NCI-H345 treated with DMSO at 0.1 percent for 48 hours (cell line): Measurements from ENCODE around the gene WNK4.
A peak's percentile ranks its signal among the peaks of the same experiment; 100 is the strongest.

Experiments used
- DNase-seq: peaks from one replicate; lab custom pipeline; 2025; ENCODE audit not compliant: unreplicated experiment; lab: John Stamatoyannopoulos, UW

The WNK4 gene

DNA sequence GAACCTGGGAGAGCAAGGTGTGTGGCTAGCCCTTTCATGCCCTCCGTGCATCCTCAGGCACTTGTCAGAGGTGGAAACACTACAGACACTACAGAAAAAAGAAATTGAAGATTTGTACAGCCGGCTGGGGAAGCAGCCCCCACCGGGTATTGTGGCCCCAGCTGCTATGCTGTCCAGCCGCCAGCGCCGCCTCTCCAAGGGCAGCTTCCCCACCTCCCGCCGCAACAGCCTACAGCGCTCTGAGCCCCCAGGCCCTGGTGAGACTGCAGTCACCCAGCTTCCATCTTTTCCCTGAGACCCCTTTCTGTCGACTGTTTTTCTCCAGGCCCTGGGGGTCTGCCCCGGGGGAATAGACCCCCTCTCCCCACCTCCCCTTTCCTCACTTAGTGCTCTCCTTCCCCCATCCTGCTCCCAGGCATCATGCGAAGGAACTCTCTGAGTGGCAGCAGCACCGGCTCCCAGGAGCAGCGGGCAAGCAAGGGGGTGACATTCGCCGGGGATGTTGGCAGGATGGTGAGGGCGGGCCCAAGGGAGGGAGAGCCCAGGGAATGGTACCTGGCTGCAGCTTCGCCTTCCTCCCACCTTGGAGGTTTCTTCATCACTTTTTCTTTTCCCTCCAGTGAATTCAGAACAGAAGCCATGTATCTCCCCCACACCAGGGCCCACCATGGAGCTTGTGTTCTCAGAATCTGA lies 15.8 kb downstream of the WNK4 start:
- no peak for DNase-seq

DNA sequence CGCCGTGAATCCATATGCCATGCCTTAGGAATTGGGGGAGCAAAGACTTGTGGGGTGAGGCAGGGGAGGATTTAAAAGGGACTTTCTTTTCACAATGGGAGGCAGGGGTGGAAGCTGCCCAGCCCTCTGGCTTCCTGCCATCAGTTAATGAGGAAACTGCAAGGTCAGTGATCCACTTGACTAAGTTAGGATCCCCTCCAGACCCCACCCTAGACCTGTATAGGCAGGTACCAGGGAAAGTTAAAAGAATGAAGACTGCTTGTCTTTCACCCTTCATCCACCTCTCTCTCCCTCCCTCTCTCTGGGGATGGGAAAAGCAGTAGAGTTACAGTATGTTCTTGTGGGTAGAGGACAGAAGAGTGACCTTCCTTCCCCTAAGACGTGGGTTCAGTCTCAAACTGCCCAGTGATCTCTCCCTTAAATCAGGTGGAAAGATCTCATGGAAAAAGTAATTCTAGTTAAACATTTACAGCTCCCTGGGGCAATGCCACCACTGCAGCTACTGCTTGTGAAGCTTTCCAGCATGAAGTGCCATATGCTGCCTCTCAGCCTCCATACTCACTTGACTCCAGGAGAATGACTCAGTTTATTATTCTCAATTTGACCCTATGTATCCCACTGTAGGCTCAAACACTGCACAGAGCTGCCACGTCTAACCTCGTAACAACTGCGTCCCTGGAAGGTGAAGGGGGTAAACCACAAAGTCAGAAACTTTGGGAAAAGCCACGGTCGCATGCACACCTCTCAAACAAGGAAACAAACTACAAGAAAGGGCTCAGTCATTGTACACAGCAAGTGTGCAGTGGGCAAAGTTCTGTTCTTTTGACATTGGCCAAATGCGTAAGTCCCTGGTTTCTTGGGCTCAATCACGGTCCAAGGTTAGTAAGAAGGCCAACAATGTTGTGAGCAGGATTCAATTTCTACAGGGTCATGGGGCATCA lies 16.9 kb downstream of the WNK4 start:
- no peak for DNase-seq

DNA sequence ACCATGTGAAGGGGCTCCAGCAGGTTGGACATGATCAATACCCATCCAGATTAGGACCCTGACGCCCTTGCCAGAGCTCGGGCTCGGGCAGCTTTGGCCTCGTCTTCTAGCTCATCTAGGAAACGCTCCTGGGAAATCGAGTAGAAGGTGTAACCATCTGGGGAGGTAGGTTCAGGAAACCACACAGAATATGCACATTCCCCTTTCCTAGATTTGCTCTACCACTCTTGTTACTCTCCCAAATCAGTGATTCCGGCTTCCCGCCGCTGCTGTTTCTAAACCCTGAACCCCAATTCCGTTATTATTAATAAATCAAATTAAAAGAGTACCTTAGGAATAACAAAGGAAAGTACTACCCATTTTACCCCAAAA lies 17.6 kb downstream of the WNK4 start:
- DNase-seq = no peak

DNA sequence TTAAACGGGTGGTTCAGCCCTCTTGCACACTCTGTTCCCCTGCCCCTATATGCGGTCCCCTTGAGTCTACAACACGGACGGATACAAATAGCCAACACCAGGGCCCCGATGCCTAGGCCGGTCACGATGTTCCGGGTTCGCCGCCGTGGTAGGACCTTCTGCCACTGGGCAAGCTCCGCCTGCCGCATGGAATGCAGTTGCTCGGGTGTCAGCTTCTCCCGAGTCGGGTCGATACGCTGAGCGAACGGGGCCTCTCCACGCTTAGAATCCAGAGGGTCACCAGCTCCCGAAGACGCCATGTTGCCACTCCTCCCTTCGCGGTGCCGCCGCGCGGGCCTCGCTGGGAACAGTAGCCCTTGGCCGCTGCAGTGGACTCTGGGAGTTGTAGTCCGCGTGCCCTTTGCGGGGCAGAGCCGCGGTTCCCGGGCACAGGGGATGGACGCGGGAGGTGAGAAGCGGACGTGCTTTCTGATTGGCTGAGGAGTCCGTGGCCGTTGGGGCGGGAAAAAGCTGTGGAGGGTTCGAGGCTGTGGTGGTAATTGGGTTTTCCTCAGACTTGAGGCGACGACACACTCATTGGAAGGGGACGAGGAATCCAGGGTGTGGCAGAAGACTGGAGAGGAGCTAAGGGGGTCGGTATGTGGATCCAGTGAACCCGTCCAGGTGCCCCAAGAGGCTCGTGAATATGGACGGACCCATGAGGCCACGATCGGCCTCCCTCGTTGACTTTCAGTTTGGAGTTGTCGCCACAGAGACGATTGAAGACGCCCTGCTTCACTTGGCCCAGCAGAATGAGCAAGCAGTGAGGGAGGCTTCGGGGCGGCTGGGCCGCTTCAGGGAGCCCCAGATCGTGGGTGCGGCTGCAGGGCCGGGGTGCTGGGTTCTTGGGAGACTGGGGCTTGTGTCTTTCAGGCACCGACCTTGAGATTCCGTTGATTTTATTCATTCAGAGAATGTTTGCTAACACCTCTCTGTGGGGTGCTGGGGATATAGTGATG lies 18.3 kb downstream of the WNK4 start, which contains the start of the genes CNTD1 and COA3:
Gene CNTD1, plus strand, starts transcription at position 479 of the 998 bp plus-strand sequence. Its CDS starts 207 bp downstream, at position 686.
Gene COA3, minus strand, starts transcription at position 322 of the 998 bp plus-strand sequence. Its CDS starts 23 bp downstream, at position 299.
- DNase-seq = peak; percentile 75

DNA sequence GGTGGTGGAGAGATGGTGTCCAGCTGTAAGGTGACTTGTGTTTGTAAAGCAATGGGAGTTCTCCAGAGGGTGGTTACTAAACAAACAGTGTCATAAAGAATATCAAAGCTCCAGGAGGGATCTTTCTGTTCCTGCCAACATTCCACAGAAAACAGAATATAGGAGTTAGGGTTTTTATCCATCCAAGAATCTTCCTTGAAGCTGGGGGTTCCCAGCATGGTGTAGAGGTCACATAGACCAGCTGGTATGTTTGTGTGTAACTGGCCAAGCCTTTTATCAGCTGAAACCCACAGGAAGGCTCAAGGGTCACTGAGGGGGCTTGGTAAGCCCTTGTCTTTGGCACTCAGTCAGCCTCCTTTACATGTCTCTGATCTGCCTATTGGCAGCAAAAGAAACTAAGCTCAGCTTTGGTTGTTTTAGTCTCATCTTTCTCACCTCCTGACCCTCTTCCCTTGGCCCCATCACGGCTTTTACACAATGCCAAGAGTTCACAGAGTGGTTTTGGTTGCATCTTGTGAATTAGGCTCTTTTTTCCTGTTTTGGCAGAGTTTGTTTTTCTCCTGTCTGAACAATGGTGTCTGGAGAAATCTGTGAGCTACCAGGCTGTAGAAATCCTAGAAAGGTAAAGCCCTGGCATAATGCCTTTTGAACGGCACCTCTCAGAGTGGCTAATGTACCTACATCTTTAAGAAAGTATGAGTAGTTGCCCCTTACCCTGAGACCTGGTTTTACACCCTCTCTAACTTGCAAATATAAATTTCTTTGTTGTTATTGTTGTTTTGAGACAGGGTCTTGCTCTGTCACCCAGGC lies 22.9 kb downstream of the WNK4 start:
- no peak for DNase-seq

DNA sequence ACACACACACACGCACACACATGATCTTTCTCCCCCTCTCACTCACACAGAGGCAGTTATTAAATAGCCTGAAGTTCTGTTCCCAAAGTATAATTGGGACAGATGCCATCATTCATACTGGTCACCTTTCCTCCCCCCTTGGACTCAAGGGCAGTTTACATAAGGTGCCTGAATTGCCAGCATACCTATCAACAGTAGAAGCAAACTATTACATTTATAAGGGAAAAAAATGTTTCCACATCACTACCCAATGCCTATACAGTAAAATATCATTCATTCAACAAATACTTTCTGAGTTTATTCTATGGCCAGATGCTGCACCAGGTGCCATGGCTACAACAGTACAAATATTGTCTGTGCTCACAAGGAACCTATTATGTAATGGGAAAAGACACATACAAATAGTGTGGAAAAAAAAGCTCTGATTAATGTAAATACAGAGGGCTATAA lies 24.5 kb downstream of the WNK4 start:
- no peak for DNase-seq

DNA sequence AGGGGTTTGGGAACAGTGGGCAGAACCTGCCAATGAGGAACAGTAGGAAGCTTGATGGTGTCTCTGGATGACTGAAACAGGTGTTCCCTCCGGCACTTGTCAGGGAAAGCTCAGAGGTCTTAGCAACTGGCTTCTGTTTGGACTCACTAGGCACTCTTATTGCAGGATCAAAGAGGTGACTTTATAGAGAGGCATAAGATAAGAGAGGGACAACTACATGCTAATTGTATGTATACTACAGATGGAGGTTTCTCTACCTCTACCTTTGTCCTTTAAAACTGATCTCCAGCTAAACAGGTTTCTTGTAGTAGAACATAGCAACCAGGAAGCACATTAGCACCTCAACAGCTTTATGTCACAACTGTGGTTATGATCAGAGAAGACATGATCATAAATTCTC lies 25.8 kb downstream of the WNK4 start:
- no peak for DNase-seq

DNA sequence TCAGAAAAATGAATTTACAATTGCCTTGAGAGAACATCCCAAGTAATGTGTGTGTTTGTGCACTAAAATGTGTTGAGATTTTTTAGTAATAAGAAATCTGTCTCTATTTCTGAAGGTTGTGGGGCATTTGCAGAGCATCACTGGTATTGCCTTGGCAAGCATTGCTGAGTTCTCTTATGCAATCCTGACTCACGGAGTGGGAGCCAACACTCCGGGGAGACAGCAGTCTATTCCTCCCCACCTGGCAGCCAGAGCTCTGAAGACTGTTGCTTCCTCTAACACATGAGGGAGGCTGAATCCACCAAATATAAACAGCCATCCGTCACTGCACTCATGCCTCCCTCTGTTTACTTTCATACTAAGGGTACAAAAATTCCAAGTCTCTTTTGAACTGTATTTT lies 28.8 kb downstream of the WNK4 start:
- no peak for DNase-seq

DNA sequence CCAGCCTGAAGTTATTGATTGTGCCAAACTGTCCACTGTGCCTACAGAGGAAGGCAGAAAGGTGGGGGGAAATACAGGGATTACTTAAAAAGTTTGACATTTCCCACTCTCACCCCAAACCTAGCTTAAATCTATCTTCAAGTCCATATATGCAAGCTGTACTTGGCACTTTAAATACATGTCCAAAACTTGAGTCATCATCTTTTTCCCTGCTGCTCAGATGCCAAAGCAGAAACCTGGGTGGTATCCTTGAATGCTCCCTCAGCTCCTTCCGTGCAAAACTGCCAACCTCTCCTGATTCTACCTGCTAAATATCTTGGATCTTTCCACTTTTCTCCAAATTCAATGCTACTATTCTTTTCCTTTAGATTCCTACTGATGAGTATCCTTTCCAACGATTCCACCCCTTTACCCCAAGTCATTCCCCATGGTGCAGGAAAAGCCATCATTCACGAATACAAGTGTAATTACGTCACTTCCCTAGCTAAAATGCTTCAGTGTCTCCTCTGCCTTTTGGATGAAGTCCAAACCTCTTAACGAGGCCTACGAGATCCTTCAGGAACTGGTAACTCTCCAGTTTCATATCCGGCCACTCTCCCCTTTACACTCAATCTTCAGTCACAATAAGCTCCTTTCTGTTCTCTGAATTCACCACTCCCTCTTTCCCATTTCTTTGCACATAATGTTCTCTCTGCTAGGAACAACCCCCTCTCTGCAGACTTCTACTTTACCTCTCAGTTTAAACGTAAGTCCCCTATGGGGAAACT lies 34.4 kb downstream of the WNK4 start:
- no peak for DNase-seq

DNA sequence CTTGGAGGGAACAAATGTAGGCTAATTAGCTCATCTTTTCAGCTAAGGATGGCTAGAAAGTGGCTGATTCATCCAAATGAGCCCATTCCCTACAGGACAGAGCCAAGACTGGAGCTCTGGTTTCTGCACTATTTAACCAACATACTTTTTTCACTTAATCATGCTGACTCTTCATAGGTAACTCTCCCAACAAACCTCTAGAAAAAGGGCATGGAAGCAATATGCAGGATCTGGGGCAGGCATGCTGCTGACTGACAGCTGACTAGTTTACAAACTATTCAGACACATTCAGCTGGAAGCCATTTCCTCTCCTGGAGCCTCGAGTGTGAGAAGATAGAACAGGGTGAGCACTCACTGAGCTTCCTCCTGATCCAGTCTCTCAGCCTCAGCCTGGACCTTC lies 37.5 kb downstream of the WNK4 start:
- no peak for DNase-seq

DNA sequence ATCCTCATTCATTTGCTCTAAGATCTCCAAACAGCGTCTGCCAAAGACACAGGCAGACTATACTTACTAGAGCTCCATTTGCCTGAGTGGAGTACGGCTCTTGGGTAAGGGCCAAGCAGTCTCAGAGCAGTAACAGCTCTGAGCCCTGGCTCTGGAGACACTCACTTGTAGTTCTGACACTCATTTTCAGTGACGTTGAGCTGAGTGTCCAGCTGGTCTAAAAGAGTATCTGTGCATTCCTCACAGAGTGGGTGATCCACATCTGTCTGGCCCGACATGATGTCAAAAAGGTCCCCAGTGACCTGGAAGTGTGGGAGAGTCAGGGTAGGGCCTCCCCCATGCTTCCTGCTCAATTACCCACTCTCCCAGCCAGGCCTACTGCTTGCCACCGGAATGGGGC lies 38.0 kb downstream of the WNK4 start:
- no peak for DNase-seq

DNA sequence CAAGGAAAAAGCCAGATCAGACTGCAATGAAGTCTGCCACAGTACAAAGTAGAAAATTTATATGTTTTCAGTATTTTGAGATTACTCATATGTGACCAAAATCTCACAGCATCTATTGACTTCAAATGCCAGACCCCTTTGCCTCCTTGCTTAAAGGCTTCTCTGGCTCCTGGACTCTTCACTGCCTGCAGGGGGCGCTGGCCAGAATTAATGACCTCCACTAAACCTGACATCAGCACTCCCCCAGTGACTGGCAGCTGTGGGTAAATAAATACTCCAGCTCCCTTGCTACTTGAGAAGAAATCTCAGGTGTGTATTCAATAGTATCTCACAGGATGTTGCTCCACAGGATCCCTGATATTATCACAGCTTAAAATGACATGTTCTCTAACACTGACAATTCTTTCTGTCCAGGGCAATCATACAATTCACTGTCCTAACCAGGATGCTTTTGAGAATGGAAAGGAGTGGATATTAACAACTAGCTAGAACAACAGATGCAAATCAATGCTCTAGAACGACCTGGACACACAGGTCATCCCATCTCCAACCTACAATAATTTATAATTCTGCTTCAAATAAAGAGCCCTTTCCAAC lies 39.6 kb downstream of the WNK4 start:
- DNase-seq = peak; percentile 21

DNA sequence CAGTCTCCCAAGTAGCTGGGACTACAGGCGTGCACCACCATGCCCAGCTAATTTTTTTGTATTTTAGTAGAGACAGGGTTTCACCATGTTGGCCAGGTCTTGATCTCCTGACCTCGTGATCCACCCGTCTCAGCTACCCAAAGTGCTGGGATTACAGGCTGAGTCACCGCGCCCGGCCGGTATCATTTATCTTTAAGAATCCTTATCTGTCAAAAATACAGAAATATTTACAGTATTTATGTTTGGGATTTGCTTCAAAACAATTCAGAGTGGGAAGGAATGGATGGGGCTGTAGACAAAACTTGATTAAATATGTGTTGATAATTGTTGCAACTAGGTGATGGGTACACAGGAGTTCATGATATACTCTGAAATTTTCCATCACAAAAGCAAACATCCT lies 40.8 kb downstream of the WNK4 start:
- DNase-seq = no peak

DNA sequence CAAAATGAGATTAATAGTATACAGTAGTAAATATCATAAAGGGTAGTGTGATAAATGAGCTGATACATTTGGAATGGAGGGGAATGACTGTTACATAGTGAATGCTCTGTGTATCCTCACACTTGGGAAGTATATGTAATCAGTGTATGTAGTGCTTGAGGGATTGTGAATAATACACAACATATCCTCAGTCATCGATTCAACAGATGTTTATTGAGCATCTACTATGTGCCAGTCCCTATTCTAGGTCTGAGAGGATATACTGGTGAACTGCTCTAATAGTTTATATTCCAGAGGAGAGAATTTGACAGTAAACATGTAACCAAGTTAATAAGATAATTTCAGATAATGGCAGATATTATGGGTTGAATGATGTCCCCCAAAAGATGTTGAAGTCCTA lies 47.1 kb downstream of the WNK4 start:
- DNase-seq = no peak

DNA sequence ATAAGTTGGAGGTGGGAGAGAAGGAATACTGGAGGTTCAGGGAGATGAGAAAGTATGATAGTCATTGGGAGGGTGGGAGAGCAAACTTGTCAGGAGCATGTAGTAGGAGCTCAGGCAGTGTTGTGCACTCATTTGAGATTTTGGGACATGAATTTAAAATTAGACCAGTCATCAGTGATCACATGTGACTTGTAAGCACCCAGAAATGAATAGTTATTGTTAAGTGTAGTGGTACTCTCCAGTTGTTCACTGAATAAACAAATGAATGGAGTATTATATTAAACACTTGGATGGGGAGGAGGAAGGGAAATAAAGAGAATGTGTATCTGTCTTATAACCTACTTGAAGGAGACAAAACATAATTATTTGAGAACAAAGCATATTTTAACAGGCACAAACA lies 50.6 kb downstream of the WNK4 start:
- no peak for DNase-seq

DNA sequence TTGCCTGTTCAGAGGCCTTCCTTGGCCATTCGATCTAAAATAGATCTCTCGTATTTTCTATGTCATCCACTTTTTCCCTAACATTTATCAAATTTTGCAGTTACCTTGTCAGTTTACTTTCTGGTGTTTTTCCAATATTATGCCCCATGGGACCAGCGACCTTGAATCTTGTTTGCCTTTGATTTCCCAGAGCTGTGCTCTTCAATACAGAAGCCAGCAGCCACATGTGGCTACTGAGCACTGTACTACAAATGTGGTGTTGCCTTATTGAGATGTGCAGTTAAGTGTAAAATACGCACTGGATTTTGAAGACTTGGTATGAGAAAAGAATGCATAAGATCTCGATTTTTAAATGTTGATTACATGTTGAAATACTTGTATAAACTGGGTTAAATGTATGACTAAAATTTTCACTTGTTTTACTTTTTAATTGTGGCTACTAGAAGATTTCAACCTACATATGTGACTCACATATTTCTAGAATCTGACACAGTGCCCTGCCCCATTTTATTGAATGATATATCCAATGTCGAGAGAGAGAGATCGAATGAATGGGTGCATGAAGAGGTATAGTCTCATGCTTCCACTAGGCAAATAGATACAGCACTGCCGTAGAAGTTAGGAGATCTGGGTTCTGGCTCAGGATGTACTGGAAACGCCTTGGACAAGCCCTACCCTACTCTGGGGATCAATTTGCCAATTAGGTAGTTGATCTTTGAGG lies 52.0 kb downstream of the WNK4 start:
- no peak for DNase-seq

DNA sequence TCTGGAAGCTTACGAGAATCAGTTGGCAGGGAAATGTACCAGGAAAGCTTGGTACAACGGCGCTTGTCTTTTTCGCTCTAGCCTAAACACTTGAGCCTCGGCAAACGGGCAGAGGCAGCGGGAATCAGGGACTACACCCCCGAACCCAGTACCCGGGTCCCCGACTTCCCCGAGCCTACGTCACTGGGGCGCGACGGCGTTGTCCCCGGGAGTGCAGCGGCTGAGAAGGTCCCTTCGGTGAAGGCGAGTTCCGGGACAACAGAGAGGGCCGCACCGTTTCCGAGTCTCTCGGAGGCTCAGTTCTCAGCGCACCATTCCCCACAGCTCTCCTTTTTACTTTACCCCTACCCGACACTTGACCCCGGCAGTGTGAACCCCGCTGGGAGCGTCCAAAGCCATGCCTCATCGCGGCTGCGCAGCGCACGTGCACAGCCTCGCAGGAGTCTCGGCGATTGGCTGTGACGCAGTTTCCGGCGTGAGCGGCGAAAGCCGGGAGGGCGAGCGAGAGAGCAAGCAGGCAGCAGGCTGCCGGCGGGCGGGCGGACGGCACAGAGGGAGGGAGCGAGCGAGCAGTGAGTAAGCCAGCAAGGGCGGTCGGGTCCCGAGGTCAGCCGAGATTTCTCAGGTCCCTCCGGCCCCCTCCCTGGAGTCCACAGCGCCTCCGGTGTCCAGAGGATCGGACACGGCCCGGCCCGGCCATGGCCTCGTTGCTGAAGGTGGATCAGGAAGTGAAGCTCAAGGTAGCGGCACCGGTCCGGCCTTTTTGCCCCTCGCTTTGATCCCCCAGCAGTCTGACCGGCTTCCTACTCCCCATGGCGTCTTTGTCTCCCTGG lies 52.7 kb downstream of the WNK4 start, which contains the start of gene PSME3:
Gene PSME3, plus strand, starts transcription at position 464 of the 833 bp plus-strand sequence. Its CDS starts 235 bp downstream, at position 699.
- peak; percentile 82 for DNase-seq
